ENCODE measurements around the gene RADX.

Gene RADX

GRCh38 chrX:106626789-106627188, 15.0 kb downstream of the RADX start:
- TF ChIP-seq FOXP2 (optimal IDR thresholded peaks at IDR 0.05; ENCODE audit: borderline replicate concordance, extremely low read depth, extremely low read length, insufficient read depth) = no peak
- TF ChIP-seq, protein P1, sequence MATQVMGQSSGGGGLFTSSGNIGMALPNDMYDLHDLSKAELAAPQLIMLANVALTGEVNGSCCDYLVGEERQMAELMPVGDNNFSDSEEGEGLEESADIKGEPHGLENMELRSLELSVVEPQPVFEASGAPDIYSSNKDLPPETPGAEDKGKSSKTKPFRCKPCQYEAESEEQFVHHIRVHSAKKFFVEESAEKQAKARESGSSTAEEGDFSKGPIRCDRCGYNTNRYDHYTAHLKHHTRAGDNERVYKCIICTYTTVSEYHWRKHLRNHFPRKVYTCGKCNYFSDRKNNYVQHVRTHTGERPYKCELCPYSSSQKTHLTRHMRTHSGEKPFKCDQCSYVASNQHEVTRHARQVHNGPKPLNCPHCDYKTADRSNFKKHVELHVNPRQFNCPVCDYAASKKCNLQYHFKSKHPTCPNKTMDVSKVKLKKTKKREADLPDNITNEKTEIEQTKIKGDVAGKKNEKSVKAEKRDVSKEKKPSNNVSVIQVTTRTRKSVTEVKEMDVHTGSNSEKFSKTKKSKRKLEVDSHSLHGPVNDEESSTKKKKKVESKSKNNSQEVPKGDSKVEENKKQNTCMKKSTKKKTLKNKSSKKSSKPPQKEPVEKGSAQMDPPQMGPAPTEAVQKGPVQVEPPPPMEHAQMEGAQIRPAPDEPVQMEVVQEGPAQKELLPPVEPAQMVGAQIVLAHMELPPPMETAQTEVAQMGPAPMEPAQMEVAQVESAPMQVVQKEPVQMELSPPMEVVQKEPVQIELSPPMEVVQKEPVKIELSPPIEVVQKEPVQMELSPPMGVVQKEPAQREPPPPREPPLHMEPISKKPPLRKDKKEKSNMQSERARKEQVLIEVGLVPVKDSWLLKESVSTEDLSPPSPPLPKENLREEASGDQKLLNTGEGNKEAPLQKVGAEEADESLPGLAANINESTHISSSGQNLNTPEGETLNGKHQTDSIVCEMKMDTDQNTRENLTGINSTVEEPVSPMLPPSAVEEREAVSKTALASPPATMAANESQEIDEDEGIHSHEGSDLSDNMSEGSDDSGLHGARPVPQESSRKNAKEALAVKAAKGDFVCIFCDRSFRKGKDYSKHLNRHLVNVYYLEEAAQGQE (IDR thresholded peaks at IDR 0.05; ENCODE audit: insufficient read depth in 1 of 2, low read depth in 2 of 2, low read length in 2 of 2) = no peak
- TF ChIP-seq TAF1 (IDR thresholded peaks at IDR 0.05; ENCODE audit: borderline replicate concordance, insufficient read depth, low read length) = no peak
- TF ChIP-seq POLR2AphosphoS5 (IDR thresholded peaks at IDR 0.05; ENCODE audit: low read depth, low read length) = no peak
- TF ChIP-seq SIN3A (IDR thresholded peaks at IDR 0.05; ENCODE audit: borderline replicate concordance, insufficient read depth, low read length) = no peak

- no peak for TF ChIP-seq POLR2AphosphoS5 (IDR thresholded peaks at IDR 0.05; ENCODE audit: low read depth, low read length)
- no peak for TF ChIP-seq FOXP2 (optimal IDR thresholded peaks at IDR 0.05; ENCODE audit: borderline replicate concordance, extremely low read depth, extremely low read length, insufficient read depth)
- TF ChIP-seq, protein P1 (IDR thresholded peaks at IDR 0.05; ENCODE audit: insufficient read depth in 1 of 2, low read depth in 2 of 2, low read length in 2 of 2) = no peak
- TF ChIP-seq TAF1 (IDR thresholded peaks at IDR 0.05; ENCODE audit: borderline replicate concordance, insufficient read depth, low read length) = no peak
- no peak for TF ChIP-seq SIN3A (IDR thresholded peaks at IDR 0.05; ENCODE audit: borderline replicate concordance, insufficient read depth, low read length)
Observed at GRCh38 chrX:106631615-106632014, 19.8 kb downstream of the RADX start.

DNA sequence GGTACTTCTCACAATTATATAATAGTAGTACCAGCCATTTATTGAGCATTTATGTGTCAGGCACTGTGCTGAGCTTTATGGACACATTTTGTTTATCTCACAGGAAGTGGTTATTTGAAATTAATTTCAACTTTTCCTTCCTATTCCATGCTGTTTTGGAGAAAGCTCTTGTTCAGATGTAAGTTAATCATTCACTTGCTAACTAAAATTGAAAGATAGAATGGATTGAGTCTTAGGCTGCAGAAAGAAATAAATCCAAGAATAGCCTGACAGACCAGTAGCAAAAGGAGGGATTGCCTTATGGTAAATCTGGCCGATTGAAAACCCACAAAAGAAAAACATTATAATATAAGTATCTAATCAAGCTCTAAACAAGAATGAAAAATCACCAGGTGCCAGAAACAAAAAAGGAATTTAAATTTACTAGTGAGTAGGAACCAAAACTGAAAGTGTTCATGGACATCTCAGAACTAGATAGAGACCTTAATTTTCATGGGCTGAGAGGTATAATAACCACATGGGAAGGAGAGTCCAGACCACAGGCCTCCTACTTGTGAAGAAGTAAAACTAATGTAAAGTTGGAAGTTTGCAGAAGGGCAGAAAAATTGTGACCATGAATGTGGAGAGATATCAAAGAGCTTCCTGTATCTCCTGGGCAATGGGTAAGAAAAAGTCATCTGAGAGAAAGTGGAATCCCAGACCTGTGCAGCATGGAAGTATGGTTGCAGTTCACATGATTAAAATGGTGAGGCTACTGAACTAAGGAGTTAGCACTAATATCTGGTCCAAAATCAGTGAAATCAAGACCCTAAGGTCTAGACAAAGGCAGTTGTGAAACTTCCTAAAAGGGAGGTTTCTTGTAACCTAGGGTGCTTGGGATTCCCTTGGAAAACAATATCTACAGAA, 38.0 kb downstream of the RADX start:
- no peak for TF ChIP-seq TAF1 (IDR thresholded peaks at IDR 0.05; ENCODE audit: borderline replicate concordance, insufficient read depth, low read length)

- TF ChIP-seq POLR2AphosphoS5 (IDR thresholded peaks at IDR 0.05; ENCODE audit: low read depth, low read length) (no peak), TAF1 (IDR thresholded peaks at IDR 0.05; ENCODE audit: borderline replicate concordance, insufficient read depth, low read length) (no peak), FOXP2 (optimal IDR thresholded peaks at IDR 0.05; ENCODE audit: borderline replicate concordance, extremely low read depth, extremely low read length, insufficient read depth) (no peak), SIN3A (IDR thresholded peaks at IDR 0.05; ENCODE audit: borderline replicate concordance, insufficient read depth, low read length) (no peak)
- TF ChIP-seq, protein P1 (IDR thresholded peaks at IDR 0.05; ENCODE audit: insufficient read depth in 1 of 2, low read depth in 2 of 2, low read length in 2 of 2) = no peak
Observed at GRCh38 chrX:106670631-106671030, 58.9 kb downstream of the RADX start.

GRCh38 chrX:106672527-106672926, 60.7 kb downstream of the RADX start:
- TF ChIP-seq TAF1 (IDR thresholded peaks at IDR 0.05; ENCODE audit: borderline replicate concordance, insufficient read depth, low read length) (no peak), SIN3A (IDR thresholded peaks at IDR 0.05; ENCODE audit: borderline replicate concordance, insufficient read depth, low read length) (no peak), POLR2AphosphoS5 (IDR thresholded peaks at IDR 0.05; ENCODE audit: low read depth, low read length) (no peak), FOXP2 (optimal IDR thresholded peaks at IDR 0.05; ENCODE audit: borderline replicate concordance, extremely low read depth, extremely low read length, insufficient read depth) (no peak)
- TF ChIP-seq, protein P1 (IDR thresholded peaks at IDR 0.05; ENCODE audit: insufficient read depth in 1 of 2, low read depth in 2 of 2, low read length in 2 of 2) = no peak
